Left lobe of liver (tissue), 2 donors: ENCODE results near the gene ISG15. TPM values are rescaled to one million over a fixed set of nuclear protein-coding genes. Genes with fewer than 3 reads are reported as not detected.

ENCODE experiments used
- ATAC-seq: fragments of 200-7000 bp; cut with Tn5 transposase; one replicate; pipeline ENCODE4 v1.9.1; 2020; ENCODE audit warnings: mild to moderate bottlenecking, moderate library complexity
- DNase-seq: peaks from one replicate; pipeline ENCODE4 v3.0.0-alpha.2; 2020; ENCODE audit warnings: low spot score
- total RNA-seq: library from RNA; stranded (reverse); gene quantifications from one replicate; pipeline ENCODE4 v1.2.1, GENCODE V29; 2021
- donor health status: DM: no; HTN: no; CAD: no; lungs with moderate emphysema.
- donor health status: DM: no; HTN: yes; CAD: no.

The ISG15 gene
- 26.3 TPM for total RNA-seq

GRCh38 chr1:1013105-1013921 lies at the start of gene ISG15:
TSS of gene ISG15 (plus strand) at chr1:1013497. CDS start at chr1:1013574, 77 bp downstream.
- ATAC-seq (peak; percentile 96), DNase-seq (peak; percentile 93)

- DNase-seq (no peak), ATAC-seq (no peak)
Measured at GRCh38 chr1:963746-964525, 49.4 kb upstream of the ISG15 start.

- DNase-seq (no peak), ATAC-seq (no peak)
Measured at GRCh38 chr1:964691-965525, 48.4 kb upstream of the ISG15 start.

- no peak for DNase-seq
- no peak for ATAC-seq
Measured at GRCh38 chr1:965526-966134, 47.7 kb upstream of the ISG15 start.

GRCh38 chr1:966135-966703 lies 47.1 kb upstream of the ISG15 start, which contains the start of gene PLEKHN1:
TSS of gene PLEKHN1 (plus strand) at chr1:966482. CDS start at chr1:966532, 50 bp downstream.
- peak; percentile 77 for ATAC-seq
- no peak for DNase-seq

- DNase-seq (peak; percentile 68), ATAC-seq (peak; percentile 85)
Measured at GRCh38 chr1:966704-967300, 46.5 kb upstream of the ISG15 start.

- DNase-seq (no peak), ATAC-seq (no peak)
Measured at GRCh38 chr1:967466-968343, 45.6 kb upstream of the ISG15 start.

- DNase-seq: no peak
- no peak for ATAC-seq
Measured at GRCh38 chr1:969260-969855, 43.9 kb upstream of the ISG15 start.

- ATAC-seq (no peak), DNase-seq (no peak)
Measured at GRCh38 chr1:970242-970972, 42.9 kb upstream of the ISG15 start.

GRCh38 chr1:970973-971730 lies 42.1 kb upstream of the ISG15 start:
- ATAC-seq (no peak), DNase-seq (no peak)

- DNase-seq: no peak
- no peak for ATAC-seq
Measured at GRCh38 chr1:971751-972506, 41.4 kb upstream of the ISG15 start.

GRCh38 chr1:972726-973458 lies 40.4 kb upstream of the ISG15 start:
- no peak for DNase-seq
- ATAC-seq: no peak

GRCh38 chr1:973459-974292 lies 39.6 kb upstream of the ISG15 start:
- ATAC-seq (no peak), DNase-seq (no peak)

- no peak for DNase-seq
- ATAC-seq: no peak
Measured at GRCh38 chr1:974293-974640, 39.0 kb upstream of the ISG15 start.
